Keratinocyte (primary cell): ENCODE measurements around the gene IGFL4. TPM values are rescaled to one million over a fixed set of nuclear protein-coding genes. Genes with fewer than 3 reads are reported as not detected.

Source experiments
- DNase-seq: peaks from one replicate; pipeline ENCODE4 v3.0.0-alpha.2; 2011; ENCODE audit warnings: low read depth, missing footprints, low spot score
- FAIRE-seq: peaks from 2 replicates; lab custom pipeline; 2011; peaks lifted over from hg19 to GRCh38; lab: Jason Lieb, UNC
- H2AFZ ChIP-seq: 2 replicates; pipeline ENCODE4 v1.6.0; 2012; ENCODE audit warnings: low read length, control low read depth, inconsistent platforms; ENCODE audit not compliant: control insufficient read depth
- H3K27ac ChIP-seq: 2 replicates; pipeline ENCODE4 v1.5.1; 2011; ENCODE audit warnings: low read length; ENCODE audit not compliant: control insufficient read depth, insufficient read depth
- H3K27me3 ChIP-seq: 3 replicates; pipeline ENCODE4 v1.6.0; 2011; ENCODE audit warnings: low read length; ENCODE audit not compliant: control insufficient read depth, insufficient read depth; ENCODE audit errors: extremely low read depth
- H3K36me3 ChIP-seq, 2 experiments: 2 replicates in 1 of 2; 3 replicates in 1 of 2; pipeline ENCODE4 v1.5.1; 2011; ENCODE audit warnings: low read length in 2 of 2, mild to moderate bottlenecking in 1 of 2; ENCODE audit not compliant: control insufficient read depth in 2 of 2, insufficient read depth in 2 of 2; ENCODE audit errors: extremely low read depth in 1 of 2
- H3K4me1 ChIP-seq: 3 replicates; pipeline ENCODE4 v1.5.1; 2011; ENCODE audit warnings: low read length; ENCODE audit not compliant: control insufficient read depth, insufficient read depth; ENCODE audit errors: extremely low read depth
- H3K4me2 ChIP-seq: 3 replicates; pipeline ENCODE4 v1.6.0; 2011; ENCODE audit warnings: low read depth, low read length; ENCODE audit not compliant: control insufficient read depth, insufficient read depth; ENCODE audit errors: extremely low read depth
- H3K4me3 ChIP-seq, 3 experiments: fragments of 200-600 bp in 1 of 3; sonication (generic) in 1 of 3; 2 replicates in 2 of 3; 3 replicates in 1 of 3; pipeline ENCODE4 v1.5.1; 2011 to 2016; ENCODE audit warnings: low read length in 3 of 3, mild to moderate bottlenecking in 3 of 3, control low read depth in 2 of 3, inconsistent platforms in 1 of 3, low read depth in 1 of 3, mixed read lengths in 1 of 3, mixed run types in 1 of 3, moderate library complexity in 1 of 3; ENCODE audit not compliant: control insufficient read depth in 2 of 3, insufficient read depth in 2 of 3; ENCODE audit errors: extremely low read depth in 1 of 3
- H3K79me2 ChIP-seq: 2 replicates; pipeline ENCODE4 v1.6.0; 2012; ENCODE audit warnings: low read length; ENCODE audit not compliant: control insufficient read depth, insufficient read depth
- H3K9ac ChIP-seq: 3 replicates; pipeline ENCODE4 v1.6.0; 2011; ENCODE audit warnings: low read length; ENCODE audit not compliant: control insufficient read depth, insufficient read depth; ENCODE audit errors: extremely low read depth
- H3K9me1 ChIP-seq: 3 replicates; pipeline ENCODE4 v1.6.0; 2011; ENCODE audit warnings: low read length; ENCODE audit not compliant: control insufficient read depth, insufficient read depth; ENCODE audit errors: extremely low read depth
- H3K9me3 ChIP-seq: 2 replicates; pipeline ENCODE4 v1.5.1; 2012; ENCODE audit warnings: low read depth, low read length; ENCODE audit not compliant: control insufficient read depth
- H4K20me1 ChIP-seq: 3 replicates; pipeline ENCODE4 v1.6.0; 2011; ENCODE audit warnings: low read length; ENCODE audit not compliant: control insufficient read depth, insufficient read depth; ENCODE audit errors: extremely low read depth
- CTCF ChIP-seq, 3 experiments: IDR thresholded peaks in 1 of 3; conservative IDR thresholded peaks in 1 of 3; optimal IDR thresholded peaks in 1 of 3; 2 replicates in 2 of 3; 3 replicates in 1 of 3; pipeline versions ENCODE3 to v1.5.1; 2011; ENCODE audit warnings: low read length in 3 of 3, mild to moderate bottlenecking in 3 of 3, moderate library complexity in 2 of 3, control low read depth in 1 of 3, inconsistent platforms in 1 of 3; ENCODE audit not compliant: insufficient read depth in 2 of 3; ENCODE audit errors: extremely low read depth in 1 of 3
- EZH2 ChIP-seq: IDR thresholded peaks from one replicate; pipeline ENCODE4 v1.6.1; 2012; ENCODE audit warnings: inconsistent platforms, mild to moderate bottlenecking, low read length, moderate library complexity
- dilution Hi-C: fragments of 300-500 bp; cut with MboI; formaldehyde crosslinking; loops from one replicate; pipeline ENCODE4 v1.7.0; 2020; ENCODE audit warnings: low sequenced_read_pairs; ENCODE audit not compliant: extremely low pct_ligation_motif_present
- polyA plus RNA-seq, 5 experiments: library from polyadenylated mRNA; depleted of rRNA in 3 of 5; stranded (reverse) in 3 of 5; stranded (forward) in 1 of 5; unstranded in 1 of 5; fragments of >200 nt; gene quantifications; 1 replicate in 1 of 5; 2 replicates in 3 of 5; 3 replicates in 1 of 5; pipeline versions ENCODE4 v1.2.1 to v1.2.3, GENCODE V29; 2011 to 2012; ENCODE audit warnings: missing spikeins in 2 of 5, low read depth in 1 of 5, low replicate concordance in 1 of 5

Gene IGFL4
- polyA plus RNA-seq, 1 donor (not counting 4 experiments of a cell fraction or from before 2014, with no cell fraction given), result not detected

GRCh38 chr19:46006411-46006810 is 34.4 kb downstream of the IGFL4 start:
- no peak overlapping the region for H3K27ac ChIP-seq
- dilution Hi-C loops, result no loop called here
- H3K4me3 ChIP-seq, result no peak overlapping the region
- H3K9me3 ChIP-seq, result no peaks in the 10 kb centered on the region
- H3K4me1 ChIP-seq, result no peaks in the 10 kb centered on the region
- H3K79me2 ChIP-seq, result no peaks in the 10 kb centered on the region
- FAIRE-seq, result no peak
- H3K27me3 ChIP-seq, result no peaks in the 10 kb centered on the region
- no peak overlapping the region for H3K9ac ChIP-seq
- H3K4me2 ChIP-seq, result no peak overlapping the region
- no peak overlapping the region for H2AFZ ChIP-seq
- DNase-seq, result no peak
- no peaks in the 10 kb centered on the region for H4K20me1 ChIP-seq
- peaks cover 5% of the 10 kb centered on the region in 2 experiments for H3K36me3 ChIP-seq
- H3K9me1 ChIP-seq, result no peaks in the 10 kb centered on the region
- no peak for TF ChIP-seq EZH2
- no peak for TF ChIP-seq CTCF (optimal IDR thresholded peaks at IDR 0.05 in 1 of 3, IDR thresholded peaks at IDR 0.05 in 1 of 3, conservative IDR thresholded peaks at IDR 0.05 in 1 of 3; ENCODE audit: extremely low read depth in 1 of 3, insufficient read depth in 2 of 3, low read length in 3 of 3)

GRCh38 chr19:46002678-46003275 is 38.0 kb downstream of the IGFL4 start:
- no peak for DNase-seq

More at GRCh38 chr19:46002678-46003275, 38.0 kb downstream of the IGFL4 start:
- H3K9ac ChIP-seq, result no peak overlapping the region
- H3K27ac ChIP-seq, result no peak overlapping the region
- no peaks in the 10 kb centered on the region for H3K27me3 ChIP-seq
- peaks cover 2% of the 10 kb centered on the region for H3K9me1 ChIP-seq
- H3K4me1 ChIP-seq, result peaks cover 8% of the 10 kb centered on the region
- no peak overlapping the region for H3K4me2 ChIP-seq
- H3K9me3 ChIP-seq, result no peaks in the 10 kb centered on the region
- no peak overlapping the region for H3K4me3 ChIP-seq
- no peak for FAIRE-seq
- no peak overlapping the region for H2AFZ ChIP-seq
- no peaks in the 10 kb centered on the region for H3K79me2 ChIP-seq
- H4K20me1 ChIP-seq, result no peaks in the 10 kb centered on the region
- TF ChIP-seq CTCF (optimal IDR thresholded peaks at IDR 0.05 in 1 of 3, IDR thresholded peaks at IDR 0.05 in 1 of 3, conservative IDR thresholded peaks at IDR 0.05 in 1 of 3; ENCODE audit: extremely low read depth in 1 of 3, insufficient read depth in 2 of 3, low read length in 3 of 3) (no peak), EZH2 (no peak)
- H3K36me3 ChIP-seq, result peaks cover 5% of the 10 kb centered on the region in 2 experiments
- dilution Hi-C loops, result no loop called here
